Prostate gland (tissue), 2 donors: ENCODE measurements around the gene ZNF33A. TPM values are rescaled to one million over a fixed set of nuclear protein-coding genes. Genes with fewer than 3 reads are reported as not detected.

Experiments
- DNase-seq: peaks from one replicate; pipeline ENCODE4 v3.0.0-alpha.2; 2019; ENCODE audit warnings: low spot score
- H3K27ac ChIP-seq, 2 donors: fragments of 200-600 bp; sonication (generic); 2 replicates each; pipeline ENCODE4 v1.5.1; 2017 to 2019
- H3K27me3 ChIP-seq: fragments of 200-600 bp; sonication (generic); replicated peaks from 2 replicates; pipeline ENCODE4 v1.5.1; 2019; ENCODE audit not compliant: insufficient read depth
- H3K36me3 ChIP-seq, 2 donors: fragments of 200-600 bp; sonication (generic); 1 replicate in 1 of 2; 2 replicates in 1 of 2; pipeline versions ENCODE4 v1.5.1 to v1.8.1; 2017 to 2019
- H3K4me1 ChIP-seq: fragments of 200-600 bp; sonication (generic); replicated peaks from 2 replicates; pipeline ENCODE4 v1.5.1; 2019
- H3K4me3 ChIP-seq, 2 donors: fragments of 200-600 bp; sonication (generic); 2 replicates each; pipeline ENCODE4 v1.5.1; 2017 to 2019
- H3K9me3 ChIP-seq: fragments of 200-600 bp; sonication (generic); 2 replicates; pipeline ENCODE4 v1.5.1; 2017
- CTCF ChIP-seq, 4 experiments: fragments of 200-600 bp in 2 of 4; fragments of 450-650 bp in 2 of 4; sonication (generic) in 2 of 4; IDR thresholded peaks; 1 replicate in 3 of 4; 2 replicates in 1 of 4; pipeline ENCODE4 v1.5.1; 2016 to 2019; ENCODE audit warnings: antibody characterized with exemption in 4 of 4, mild to moderate bottlenecking in 2 of 4, moderate library complexity in 2 of 4
- POLR2A ChIP-seq: fragments of 450-650 bp; IDR thresholded peaks from one replicate; pipeline ENCODE4 v1.6.1; 2016; ENCODE audit warnings: antibody characterized with exemption, mild to moderate bottlenecking
- POLR2AphosphoS5 ChIP-seq: sonication (generic); formaldehyde crosslinking; IDR thresholded peaks from one replicate; pipeline ENCODE4 v1.6.1; 2017; ENCODE audit warnings: antibody characterized with exemption
- WGBS: methylation state at CpG from one replicate; pipeline ENCODE4 v1.1.5; 2018; 5-methylcytosine and 5-hydroxymethylcytosine counted together
- intact Hi-C: fragments of 100-400 bp; cut with DNase I; formaldehyde crosslinking; loops from one replicate; pipeline ENCODE4 v1.14.2; 2022
- total RNA-seq, 2 donors: library from RNA; depleted of rRNA; stranded (reverse); fragments of >200 nt; gene quantifications; one replicate each; pipeline ENCODE4 v1.1.0, GENCODE V29; 2016

The ZNF33A gene
- total RNA-seq, 2 donors from 2014 or later: 24.9 to 39.2 TPM

GRCh38 chr10:38025283-38025682, 14.8 kb downstream of the ZNF33A start:
- WGBS: 80% methylated on average over 3 of the region's 3 CpGs
- intact Hi-C loops: no loop called here
- no peak for DNase-seq
- no peaks in the 10 kb centered on the region for H3K27me3 ChIP-seq
- H3K27ac ChIP-seq: no peak overlapping the region
- H3K36me3 ChIP-seq: no peaks in the 10 kb centered on the region
- TF ChIP-seq POLR2A (no peak), POLR2AphosphoS5 (no peak)
- H3K4me1 ChIP-seq: no peaks in the 10 kb centered on the region
- H3K9me3 ChIP-seq: no peaks in the 10 kb centered on the region
- H3K4me3 ChIP-seq: no peak overlapping the region

- H3K4me1 ChIP-seq: no peaks in the 10 kb centered on the region
- H3K27me3 ChIP-seq: no peaks in the 10 kb centered on the region
- no peak for DNase-seq
- no peak overlapping the region for H3K4me3 ChIP-seq
- no peak overlapping the region for H3K27ac ChIP-seq
- TF ChIP-seq POLR2AphosphoS5 (no peak), CTCF (IDR thresholded peaks at IDR 0.05) (no peak), POLR2A (no peak)
- H3K9me3 ChIP-seq: no peaks in the 10 kb centered on the region
- intact Hi-C loops: no loop called here
- 97% methylated on average over 1 of the region's 1 CpG for WGBS
- H3K36me3 ChIP-seq: no peaks in the 10 kb centered on the region
Measured at GRCh38 chr10:38027986-38028385, 17.5 kb downstream of the ZNF33A start.

- Histone ChIP-seq H3K4me3 (no peak overlapping the region), H3K9me3 (no peaks in the 10 kb centered on the region), H3K27me3 (no peaks in the 10 kb centered on the region), H3K36me3 (no peaks in the 10 kb centered on the region), H3K4me1 (no peaks in the 10 kb centered on the region), H3K27ac (no peak overlapping the region)
- no peak for TF ChIP-seq CTCF (IDR thresholded peaks at IDR 0.05)
- no peak for TF ChIP-seq POLR2AphosphoS5
- no peak for TF ChIP-seq POLR2A
- no peak for DNase-seq
- intact Hi-C loops: no loop called here
- 84% methylated on average over 5 of the region's 5 CpGs for WGBS
Measured at GRCh38 chr10:38032886-38033285, 22.4 kb downstream of the ZNF33A start.

- Histone ChIP-seq H3K4me3 (no peak overlapping the region), H3K4me1 (no peaks in the 10 kb centered on the region), H3K27me3 (no peaks in the 10 kb centered on the region), H3K36me3 (no peaks in the 10 kb centered on the region), H3K9me3 (no peaks in the 10 kb centered on the region), H3K27ac (no peak overlapping the region)
- WGBS: 92% methylated on average over 7 of the region's 7 CpGs
- no peak for DNase-seq
- no peak for TF ChIP-seq POLR2A
- no peak for TF ChIP-seq CTCF (IDR thresholded peaks at IDR 0.05)
- TF ChIP-seq POLR2AphosphoS5: no peak
- intact Hi-C loops: no loop called here
Measured at GRCh38 chr10:38038107-38038931, 27.8 kb downstream of the ZNF33A start.

GRCh38 chr10:38038932-38039245, 28.4 kb downstream of the ZNF33A start:
- H3K4me3 ChIP-seq: no peak overlapping the region
- no peak for DNase-seq
- intact Hi-C loops: no loop called here

More at GRCh38 chr10:38038932-38039245, 28.4 kb downstream of the ZNF33A start:
- no peak overlapping the region for H3K27ac ChIP-seq
- H3K9me3 ChIP-seq: no peaks in the 10 kb centered on the region
- H3K4me1 ChIP-seq: no peaks in the 10 kb centered on the region
- no peaks in the 10 kb centered on the region for H3K36me3 ChIP-seq
- H3K27me3 ChIP-seq: no peaks in the 10 kb centered on the region
- TF ChIP-seq POLR2AphosphoS5: no peak
- no peak for TF ChIP-seq POLR2A
- TF ChIP-seq CTCF (IDR thresholded peaks at IDR 0.05): no peak
